Activated gamma-delta T cell (primary cell): ENCODE results near the gene DOK1.

Source experiments
- DNase-seq: peaks from one replicate; lab custom pipeline; 2025; lab: John Stamatoyannopoulos, UW

DOK1 gene

GRCh38 chr2:74525717-74526648 is 28.5 kb upstream of the DOK1 start, which contains the start of gene DQX1:
Gene DQX1 (minus strand): TSS chr2:74526231. CDS start chr2:74525729, 502 bp downstream.
- DNase-seq, result no peak

- DNase-seq, result no peak
Observed at GRCh38 chr2:74526649-74527230, 27.8 kb upstream of the DOK1 start.

- DNase-seq, result no peak
Observed at GRCh38 chr2:74527741-74528140, 26.8 kb upstream of the DOK1 start.

GRCh38 chr2:74528600-74529356 is 25.7 kb upstream of the DOK1 start:
- no peak for DNase-seq

GRCh38 chr2:74529357-74530238 is 24.9 kb upstream of the DOK1 start, which contains the start of the genes AUP1 and HTRA2:
Gene AUP1 (minus strand): TSS chr2:74529706. CDS start chr2:74529629, 77 bp downstream.
Gene HTRA2 (plus strand): TSS chr2:74529933. CDS start chr2:74530007, 74 bp downstream.
- peak; percentile 86 for DNase-seq

- peak; percentile 53 for DNase-seq
Observed at GRCh38 chr2:74530239-74531187, 24.0 kb upstream of the DOK1 start.

- no peak for DNase-seq
Observed at GRCh38 chr2:74531666-74532065, 22.9 kb upstream of the DOK1 start.

GRCh38 chr2:74532222-74532621 is 22.3 kb upstream of the DOK1 start:
- no peak for DNase-seq

- no peak for DNase-seq
Observed at GRCh38 chr2:74533464-74533863, 21.1 kb upstream of the DOK1 start.

- DNase-seq, result no peak
Observed at GRCh38 chr2:74534411-74534810, 20.1 kb upstream of the DOK1 start.

- DNase-seq, result no peak
Observed at GRCh38 chr2:74535440-74535965, 19.0 kb upstream of the DOK1 start.

- DNase-seq, result no peak
Observed at GRCh38 chr2:74536166-74536950, 18.2 kb upstream of the DOK1 start.

GRCh38 chr2:74537140-74537539 is 17.4 kb upstream of the DOK1 start:
- no peak for DNase-seq

GRCh38 chr2:74538881-74539339 is 15.6 kb upstream of the DOK1 start:
- DNase-seq, result no peak

GRCh38 chr2:74540291-74540690 is 14.2 kb upstream of the DOK1 start:
- DNase-seq, result no peak

GRCh38 chr2:74542978-74543377 is 11.5 kb upstream of the DOK1 start:
- DNase-seq, result no peak

GRCh38 chr2:74544634-74545033 is 9.9 kb upstream of the DOK1 start:
- no peak for DNase-seq

- no peak for DNase-seq
Observed at GRCh38 chr2:74546004-74546403, 8.5 kb upstream of the DOK1 start.
